Stimulated activated CD8-positive, alpha-beta memory T cell treated with anti-CD3 and anti-CD28 coated beads, Interleukin-4, amount 100 ng/mL, for 1 hour (primary cell): ENCODE results near the gene GPM6B.

Experiments
- DNase-seq, 2 donors: peaks; one replicate each; pipeline ENCODE4 v3.0.0-alpha.2; 2020; ENCODE audit warnings: low read depth in 2 of 2, low spot score in 1 of 2

Gene GPM6B

GRCh38 chrX:13816643-13817627, at the start of gene GPM6B:
GPM6B (minus strand) TSS chrX:13817093; CDS start chrX:13816904, 189 bp downstream.
- no peak for DNase-seq

DNA sequence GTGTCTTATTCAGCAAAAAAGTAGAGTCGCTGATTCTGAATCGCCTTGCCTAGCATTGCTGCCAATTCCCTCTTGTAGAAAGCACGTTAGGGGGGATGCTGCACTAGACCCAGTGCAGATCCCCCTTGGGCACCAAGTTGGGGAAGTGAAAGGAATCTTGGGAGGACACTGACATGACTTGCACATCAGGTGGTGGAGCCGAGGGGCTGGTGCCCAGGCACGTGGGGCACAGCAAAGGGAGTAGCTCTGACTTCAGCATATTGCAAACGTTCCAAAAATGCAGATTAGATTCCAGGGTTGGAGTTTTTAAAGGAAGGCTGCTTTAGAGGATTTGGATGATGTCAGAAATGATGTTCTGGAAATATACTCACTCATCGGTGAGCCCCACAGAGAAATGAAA, 47.4 kb upstream of the GPM6B start:
- no peak for DNase-seq

DNA sequence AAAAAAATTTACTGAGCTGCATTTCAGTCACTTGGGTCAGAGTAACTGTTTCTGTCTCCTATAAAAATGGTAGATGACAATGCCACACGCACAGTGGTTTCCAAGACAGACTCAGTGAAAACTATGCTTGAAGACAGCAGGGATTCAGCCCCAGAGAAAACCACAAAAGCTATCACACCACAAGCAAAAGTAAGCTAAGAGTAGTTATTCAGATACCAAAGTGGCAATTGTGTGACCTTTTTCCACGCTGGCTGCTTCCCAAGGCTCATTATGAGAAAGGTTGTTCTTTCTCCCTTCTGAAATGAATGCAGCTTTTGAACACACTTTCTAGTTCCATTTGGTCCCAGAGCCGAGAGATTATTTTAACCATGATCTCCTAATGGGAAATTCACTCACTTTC, 46.4 kb upstream of the GPM6B start:
- no peak for DNase-seq

DNA sequence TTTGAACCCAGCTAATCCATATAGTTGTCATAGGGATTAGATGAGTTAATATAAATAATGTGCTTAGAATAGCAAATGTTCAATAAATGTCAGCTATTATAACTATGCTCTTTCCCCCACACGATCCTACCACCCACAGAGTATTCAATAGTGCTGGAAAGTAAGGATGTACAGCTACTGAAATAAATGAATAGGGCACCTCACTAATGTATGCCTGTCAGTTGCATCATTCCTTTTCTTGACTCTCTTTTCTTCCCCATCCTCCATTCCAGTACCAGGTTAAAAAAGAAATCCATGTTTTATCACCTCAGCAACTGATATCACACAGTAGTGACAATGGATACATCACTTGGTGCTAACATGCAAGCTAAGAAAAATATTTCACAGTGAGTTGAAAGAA, 42.8 kb upstream of the GPM6B start:
- DNase-seq, result no peak

DNA sequence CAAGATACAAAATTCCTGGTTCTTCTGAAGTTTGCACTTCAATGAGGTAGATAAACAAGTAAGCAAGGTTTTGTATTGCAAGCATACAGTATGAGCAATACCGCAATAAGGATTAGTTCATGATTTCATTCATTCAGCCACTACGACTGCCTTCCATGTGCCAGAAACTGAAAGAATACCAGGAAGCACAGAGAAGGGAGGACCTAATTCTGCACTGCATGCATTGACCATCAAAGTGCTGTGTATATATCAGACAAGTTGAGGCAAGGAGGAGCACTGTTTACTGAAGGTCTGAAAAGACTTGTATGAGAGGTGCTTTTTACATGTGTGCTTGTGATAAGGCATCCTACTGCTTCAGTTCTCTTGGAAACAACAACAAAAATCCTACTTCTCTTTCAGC, 40.9 kb upstream of the GPM6B start:
- no peak for DNase-seq

DNA sequence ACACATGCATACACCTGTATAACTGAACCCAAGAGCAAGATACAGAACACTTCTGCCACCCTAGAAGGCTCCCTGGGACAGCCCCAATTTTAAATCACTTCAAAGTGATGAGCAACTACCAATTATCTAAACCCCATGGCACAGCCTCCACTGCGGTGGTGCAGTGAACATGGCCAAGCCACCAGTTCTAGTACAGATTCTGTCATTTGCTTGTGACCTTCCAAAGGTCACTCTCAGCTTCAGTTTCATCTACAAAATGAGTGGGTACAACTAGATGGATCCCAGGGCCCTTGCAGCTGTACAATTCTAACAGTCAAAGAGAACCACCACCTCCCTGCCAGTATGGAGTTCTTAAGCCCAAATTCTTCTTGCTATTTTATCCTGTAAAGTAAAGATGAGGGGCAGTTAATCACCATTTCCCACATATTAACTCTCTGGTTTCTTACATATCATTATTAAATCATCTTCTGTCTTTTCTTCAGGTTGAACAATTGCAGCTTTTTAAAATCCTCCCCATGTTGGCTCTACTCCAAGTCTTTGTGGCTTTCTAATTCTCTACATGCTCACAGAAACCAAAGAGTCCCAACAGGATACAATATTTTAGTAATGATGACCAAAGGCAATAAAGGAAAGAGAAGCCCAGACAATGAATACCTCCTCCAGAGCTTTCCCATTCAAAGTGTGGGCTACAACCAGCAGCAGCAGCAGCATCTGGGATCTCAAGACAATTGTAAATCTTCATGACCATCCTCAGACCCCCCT, 39.0 kb upstream of the GPM6B start:
- DNase-seq, result no peak

GRCh38 chrX:13854003-13854402, 37.1 kb upstream of the GPM6B start:
- DNase-seq, result no peak

DNA sequence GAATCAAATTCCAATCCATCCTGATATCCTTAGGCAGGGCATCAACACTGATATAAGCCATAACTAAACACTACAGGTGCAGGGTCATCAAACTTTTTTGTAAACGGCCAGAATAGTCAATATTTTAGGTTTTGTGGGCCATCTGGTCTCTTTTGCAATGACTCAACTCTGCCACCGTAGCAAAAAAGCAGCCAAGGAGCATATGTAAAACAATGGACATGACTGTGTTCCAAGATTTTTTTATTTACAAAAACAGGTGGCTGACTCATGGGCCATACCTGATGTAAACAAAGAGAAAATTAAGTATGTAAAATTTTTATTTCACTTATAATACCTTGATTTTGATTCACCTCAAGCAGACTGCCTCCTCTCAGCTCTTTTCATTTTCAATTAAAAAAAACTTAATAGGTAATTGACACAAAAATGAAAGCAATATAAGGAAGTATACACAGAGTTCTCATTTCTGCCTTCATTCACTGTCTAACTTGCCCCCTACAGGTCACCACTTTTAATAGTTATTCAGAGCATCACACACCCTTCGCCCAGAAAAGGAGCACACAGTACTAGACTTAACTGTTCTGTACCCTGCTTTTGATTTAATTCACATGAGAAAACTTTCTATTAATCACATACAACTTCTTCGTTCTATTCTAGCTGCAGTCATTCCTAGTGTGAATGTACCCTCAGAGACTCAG, 35.3 kb upstream of the GPM6B start:
- no peak for DNase-seq

DNA sequence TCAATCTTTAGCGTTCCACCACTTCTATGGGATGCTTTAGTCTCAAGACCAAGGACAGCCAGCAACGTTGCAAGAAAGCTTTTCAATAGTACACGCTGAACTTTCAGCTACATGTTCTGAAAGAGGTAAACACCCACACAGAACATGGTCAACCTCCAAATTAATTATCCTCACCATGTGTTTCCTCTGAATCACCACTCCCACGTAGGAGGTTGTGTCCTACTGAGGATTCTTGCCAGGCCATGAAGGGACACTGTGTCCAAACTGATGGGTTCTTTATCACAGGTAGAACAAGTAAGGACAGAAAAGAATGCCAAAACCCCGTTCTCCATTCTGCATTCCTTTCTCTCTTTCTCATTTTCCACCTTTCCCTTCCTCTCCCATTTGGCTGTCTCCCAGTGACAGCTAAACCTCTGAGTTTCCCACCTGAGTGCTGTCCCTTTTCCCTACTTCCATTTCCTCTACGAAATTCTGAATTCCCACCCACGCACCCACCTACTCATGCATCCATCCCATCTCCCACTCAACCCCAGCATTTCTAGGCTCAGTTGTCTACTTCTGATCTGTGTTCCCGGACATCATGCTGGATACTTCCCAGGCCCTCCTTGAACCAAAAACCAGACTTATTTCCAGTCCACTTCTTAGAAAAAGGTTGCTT, 29.0 kb upstream of the GPM6B start:
- no peak for DNase-seq

GRCh38 chrX:13843150-13843721, 26.3 kb upstream of the GPM6B start:
- no peak for DNase-seq

DNA sequence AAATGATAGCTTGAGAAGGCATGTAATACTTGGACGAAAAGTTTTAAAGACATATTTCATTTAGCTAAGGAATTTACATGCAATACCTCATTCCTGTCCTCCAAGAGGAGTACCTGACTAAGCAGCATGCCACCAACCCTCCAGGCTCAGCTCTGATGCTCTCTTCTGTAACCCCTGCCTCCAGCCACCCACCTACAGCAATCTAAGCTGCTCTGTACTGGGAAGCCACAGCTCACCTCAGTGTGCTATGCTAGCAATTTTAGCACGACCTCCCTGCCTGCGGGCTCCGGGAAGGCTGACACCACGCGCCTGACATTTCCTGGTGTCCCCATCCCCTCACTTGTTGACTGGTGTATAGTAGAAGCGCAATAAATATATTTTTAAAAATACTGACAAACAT, 23.2 kb upstream of the GPM6B start:
- DNase-seq, result no peak

GRCh38 chrX:13837290-13837745, 20.4 kb upstream of the GPM6B start:
- DNase-seq, result no peak

DNA sequence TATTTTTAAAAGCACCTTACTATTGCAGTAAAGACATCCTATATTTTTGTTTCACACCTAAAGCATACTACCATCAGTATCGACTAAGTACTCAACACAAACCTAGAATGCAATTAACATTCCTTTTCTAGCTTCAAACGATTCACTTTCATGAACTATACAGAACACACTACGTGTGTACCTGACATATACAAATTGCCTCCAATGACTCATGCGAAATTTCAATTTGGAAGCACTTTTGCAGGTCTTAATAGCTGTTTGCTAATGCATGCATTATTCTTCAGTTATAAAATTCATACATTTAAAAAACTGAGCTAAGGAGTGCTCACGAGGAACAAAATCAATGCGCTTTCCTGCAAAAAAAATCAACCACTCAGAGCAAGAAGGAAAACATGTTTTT, 19.7 kb upstream of the GPM6B start:
- no peak for DNase-seq

GRCh38 chrX:13835825-13836224, 18.9 kb upstream of the GPM6B start:
- DNase-seq, result no peak

DNA sequence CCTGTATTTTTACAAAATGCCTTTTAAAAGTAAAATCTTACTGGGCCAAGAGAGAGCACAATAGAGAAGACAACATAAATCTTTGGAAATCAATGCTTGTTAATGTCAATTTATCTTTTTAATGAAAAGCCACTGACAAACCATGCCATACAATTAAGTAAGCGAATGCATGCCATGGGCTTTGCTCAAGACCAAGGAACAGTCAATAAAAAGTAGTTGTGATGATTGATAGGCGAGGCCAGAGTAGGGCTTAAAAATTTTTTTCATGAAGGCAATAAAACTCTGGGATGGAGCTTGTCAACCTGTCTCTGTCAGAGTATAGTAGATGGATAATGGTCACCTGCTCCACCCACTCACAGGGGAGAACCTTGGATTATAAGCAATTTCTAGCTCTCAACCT, 17.5 kb upstream of the GPM6B start:
- DNase-seq, result no peak

DNA sequence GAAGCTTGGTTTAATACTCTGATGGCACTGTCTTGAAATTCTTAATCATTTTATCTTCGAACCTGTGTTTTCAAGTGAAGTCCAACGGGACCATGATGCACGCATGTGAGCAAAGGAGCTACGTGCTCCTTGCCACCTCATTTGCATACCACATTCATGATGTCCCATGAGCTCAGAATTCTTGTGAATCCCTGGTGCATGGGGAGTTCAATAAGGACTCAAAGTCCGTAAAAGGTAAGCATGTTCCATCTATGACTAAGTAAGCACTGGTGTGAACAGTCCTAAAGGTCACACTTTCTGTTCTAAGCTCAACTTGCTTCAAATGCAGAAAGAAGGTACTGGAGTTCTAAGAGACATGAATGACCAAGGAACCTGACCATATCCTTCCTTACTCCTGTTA, 13.1 kb upstream of the GPM6B start:
- no peak for DNase-seq

DNA sequence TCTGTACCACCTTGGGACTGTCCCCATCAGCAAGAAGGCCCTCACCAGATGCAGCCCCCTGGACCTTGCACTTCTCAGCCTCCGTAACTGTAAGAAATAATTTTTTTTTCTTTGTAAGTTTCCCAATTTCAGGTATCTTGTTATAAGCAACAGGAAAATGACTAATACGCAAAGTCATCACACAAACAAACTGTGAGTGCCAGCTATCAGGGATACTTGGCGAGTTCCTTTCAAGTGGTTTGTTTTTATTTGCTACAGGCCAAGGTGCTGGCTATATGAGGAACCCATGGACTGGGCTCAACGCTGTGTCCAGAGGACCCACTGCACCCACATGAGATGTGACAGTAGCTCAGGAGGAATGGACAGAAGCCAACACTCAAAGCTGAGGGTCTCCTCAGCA, 11.5 kb upstream of the GPM6B start:
- no peak for DNase-seq

GRCh38 chrX:13827298-13828090, 10.6 kb upstream of the GPM6B start:
- no peak for DNase-seq

GRCh38 chrX:13826770-13827169, 9.9 kb upstream of the GPM6B start:
- DNase-seq, result no peak
